Amniotic epithelial cell (primary cell): ENCODE data around the gene ZNF771.
"Not testable (repeated sequence)": the region's sequence is repeated elsewhere in the genome, so short reads cannot be mapped to it uniquely, and the experiment has no call there.

ENCODE experiments used
- DNase-seq: peaks from one replicate; pipeline ENCODE4 v3.0.0-alpha.2; 2010; ENCODE audit warnings: low read depth

The ZNF771 gene

GRCh38 chr16:30430428-30430970 lies 23.1 kb downstream of the ZNF771 start:
- no peak for DNase-seq

- DNase-seq: no peak
Measured at GRCh38 chr16:30434852-30435251, 27.4 kb downstream of the ZNF771 start.

GRCh38 chr16:30437511-30438046 lies 30.2 kb downstream of the ZNF771 start:
- DNase-seq: no peak

GRCh38 chr16:30438835-30439234 lies 31.4 kb downstream of the ZNF771 start:
- DNase-seq: no peak

GRCh38 chr16:30439720-30440348 lies 32.4 kb downstream of the ZNF771 start:
- DNase-seq: no peak

GRCh38 chr16:30443631-30444030 lies 36.2 kb downstream of the ZNF771 start:
- no peak for DNase-seq

GRCh38 chr16:30444231-30445148 lies 37.1 kb downstream of the ZNF771 start:
- no peak for DNase-seq

GRCh38 chr16:30445149-30445407 lies 37.7 kb downstream of the ZNF771 start:
- no peak for DNase-seq

- DNase-seq: peak; percentile 98
Measured at GRCh38 chr16:30445408-30446202, 38.2 kb downstream of the ZNF771 start, which contains the start of gene SEPHS2. SEPHS2 (minus strand) TSS chr16:30445874; CDS start chr16:30445727, 147 bp downstream.

- DNase-seq: no peak
Measured at GRCh38 chr16:30446203-30446595, 38.8 kb downstream of the ZNF771 start.

- DNase-seq: no peak
Measured at GRCh38 chr16:30447512-30448226, 40.3 kb downstream of the ZNF771 start.

GRCh38 chr16:30449116-30449435 lies 41.7 kb downstream of the ZNF771 start:
- DNase-seq: no peak

GRCh38 chr16:30452709-30453580 lies 45.5 kb downstream of the ZNF771 start:
- DNase-seq: not testable (repeated sequence)

- no peak for DNase-seq
Measured at GRCh38 chr16:30456302-30456701, 48.9 kb downstream of the ZNF771 start.

GRCh38 chr16:30457256-30457655 lies 49.9 kb downstream of the ZNF771 start:
- DNase-seq: no peak

- no peak for DNase-seq
Measured at GRCh38 chr16:30457743-30458560, 50.5 kb downstream of the ZNF771 start.

GRCh38 chr16:30458561-30459394 lies 51.4 kb downstream of the ZNF771 start:
- DNase-seq: no peak

- no peak for DNase-seq
Measured at GRCh38 chr16:30459456-30459855, 52.0 kb downstream of the ZNF771 start.

- DNase-seq: not testable (repeated sequence)
Measured at GRCh38 chr16:30461426-30461825, 54.0 kb downstream of the ZNF771 start.
